KOPT-K1 (cell line): ENCODE data around the gene RAB6B.
"Not testable (repeated sequence)": the region's sequence is repeated elsewhere in the genome, so short reads cannot be mapped to it uniquely, and the experiment has no call there.

ENCODE experiments used
- H3K27ac ChIP-seq: fragments of 200-600 bp; sonication (generic); 2 replicates; pipeline ENCODE4 v1.5.1; 2016; ENCODE audit warnings: antibody characterized with exemption, mild to moderate bottlenecking, low read depth, low read length; ENCODE audit not compliant: poor library complexity, severe bottlenecking
- H3K36me3 ChIP-seq: fragments of 200-600 bp; sonication (generic); 2 replicates; pipeline ENCODE4 v1.5.1; 2017; ENCODE audit warnings: antibody characterized with exemption, mild to moderate bottlenecking, low read length, moderate library complexity; ENCODE audit not compliant: insufficient read depth
- H3K9me3 ChIP-seq: fragments of 200-600 bp; sonication (generic); 2 replicates; pipeline ENCODE4 v1.5.1; 2017; ENCODE audit warnings: antibody characterized with exemption, low read length, mild to moderate bottlenecking; ENCODE audit not compliant: insufficient read depth, poor library complexity, severe bottlenecking

RAB6B gene

DNA sequence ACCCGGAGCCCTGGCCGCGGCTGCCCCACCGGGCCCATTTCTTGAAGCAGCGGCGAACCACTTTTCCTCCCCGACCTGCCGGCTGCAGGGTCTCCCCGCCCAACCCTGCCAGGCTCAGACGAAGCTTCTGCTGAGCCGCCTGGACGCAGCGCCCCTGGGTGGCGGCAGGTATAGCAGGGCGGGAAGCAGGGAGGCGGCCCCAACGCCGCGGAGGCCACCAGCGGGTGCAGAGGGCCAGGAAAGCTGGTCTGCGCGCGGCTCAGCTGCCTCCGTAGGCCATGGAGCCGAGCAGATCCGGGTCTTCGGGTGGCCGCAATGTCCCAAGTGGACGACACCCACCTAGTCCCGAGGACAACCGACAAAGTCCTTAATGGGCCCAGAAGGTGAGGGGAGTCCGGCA, 111.9 kb downstream of the RAB6B start:
- Histone ChIP-seq H3K36me3 (no peaks in the 10 kb centered on the region), H3K9me3 (no peaks in the 10 kb centered on the region), H3K27ac (no peak overlapping the region)

GRCh38 chr3:133782454-133782853, 113.2 kb downstream of the RAB6B start:
- Histone ChIP-seq H3K27ac (no peak overlapping the region), H3K36me3 (no peaks in the 10 kb centered on the region)

GRCh38 chr3:133781570-133781969, 114.1 kb downstream of the RAB6B start:
- no peaks in the 10 kb centered on the region for H3K9me3 ChIP-seq
- H3K27ac ChIP-seq: no peak overlapping the region
- H3K36me3 ChIP-seq: no peaks in the 10 kb centered on the region

More at GRCh38 chr3:133782454-133782853, 113.2 kb downstream of the RAB6B start:
- no peaks in the 10 kb centered on the region for H3K9me3 ChIP-seq

GRCh38 chr3:133780756-133781155, 114.9 kb downstream of the RAB6B start:
- not testable (repeated sequence) for H3K27ac ChIP-seq, H3K36me3 ChIP-seq, H3K9me3 ChIP-seq

- Histone ChIP-seq H3K36me3 (no peaks in the 10 kb centered on the region), H3K9me3 (no peaks in the 10 kb centered on the region), H3K27ac (no peak overlapping the region)
These were observed 116.0 kb downstream of the RAB6B start for GRCh38 chr3:133779626-133780203.

- no peaks in the 10 kb centered on the region for H3K36me3 ChIP-seq
- H3K27ac ChIP-seq: no peak overlapping the region
- no peaks in the 10 kb centered on the region for H3K9me3 ChIP-seq
These were observed 117.7 kb downstream of the RAB6B start for GRCh38 chr3:133777807-133778568.

- Histone ChIP-seq H3K36me3 (no peaks in the 10 kb centered on the region), H3K9me3 (no peaks in the 10 kb centered on the region), H3K27ac (no peak overlapping the region)
These were observed 118.8 kb downstream of the RAB6B start for GRCh38 chr3:133776794-133777438.

DNA sequence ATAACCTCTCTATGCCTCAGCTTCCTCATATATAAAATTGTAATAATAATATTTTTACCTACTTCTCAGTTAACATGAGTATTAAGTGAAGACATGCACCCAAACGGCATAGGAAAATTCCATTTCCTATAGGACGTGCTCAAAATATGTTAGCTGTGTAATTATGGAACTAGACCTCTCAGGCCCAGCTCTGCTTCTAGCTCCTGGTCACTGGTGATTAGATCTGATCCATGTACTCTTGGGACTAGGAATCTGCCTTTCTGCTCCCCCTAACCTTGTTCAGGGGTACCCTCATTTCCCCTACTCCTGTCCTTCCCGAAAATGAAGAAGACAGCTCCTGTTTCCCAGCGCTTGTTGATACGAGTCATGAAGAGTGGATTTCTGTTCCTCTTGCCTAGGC, 119.8 kb downstream of the RAB6B start:
- Histone ChIP-seq H3K36me3 (no peaks in the 10 kb centered on the region), H3K27ac (no peak overlapping the region), H3K9me3 (no peaks in the 10 kb centered on the region)

GRCh38 chr3:133775309-133775708, 120.4 kb downstream of the RAB6B start:
- H3K9me3 ChIP-seq: no peaks in the 10 kb centered on the region
- no peaks in the 10 kb centered on the region for H3K36me3 ChIP-seq
- H3K27ac ChIP-seq: no peak overlapping the region
